Fibroblast of skin of abdomen (primary cell): ENCODE measurements around the gene PTGER4.
A peak's percentile ranks its signal among the peaks of the same experiment; 100 is the strongest.

Experiments
- DNase-seq: peaks from one replicate; pipeline ENCODE4 v3.0.0-alpha.2; 2013

PTGER4 gene

DNA sequence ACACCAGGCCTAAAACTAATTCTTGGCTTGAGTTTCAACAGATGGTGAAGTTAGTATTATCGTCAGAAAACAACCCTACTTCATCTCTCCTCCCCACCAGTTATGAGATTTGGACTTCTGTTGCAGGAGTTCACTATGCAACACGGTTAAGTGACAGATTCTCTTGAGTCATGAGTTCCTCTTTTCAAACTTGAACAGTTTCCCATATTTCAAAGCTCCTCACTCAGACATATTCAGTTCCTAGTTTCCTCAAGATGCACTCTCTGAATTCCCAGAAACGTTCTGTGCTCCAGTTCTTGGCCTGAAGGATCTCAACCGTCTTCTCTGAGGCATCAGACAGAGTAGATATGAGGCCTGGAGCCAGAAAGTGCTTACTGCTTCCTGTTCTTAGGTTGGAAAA, 7.3 kb upstream of the PTGER4 start:
- no peak for DNase-seq

DNA sequence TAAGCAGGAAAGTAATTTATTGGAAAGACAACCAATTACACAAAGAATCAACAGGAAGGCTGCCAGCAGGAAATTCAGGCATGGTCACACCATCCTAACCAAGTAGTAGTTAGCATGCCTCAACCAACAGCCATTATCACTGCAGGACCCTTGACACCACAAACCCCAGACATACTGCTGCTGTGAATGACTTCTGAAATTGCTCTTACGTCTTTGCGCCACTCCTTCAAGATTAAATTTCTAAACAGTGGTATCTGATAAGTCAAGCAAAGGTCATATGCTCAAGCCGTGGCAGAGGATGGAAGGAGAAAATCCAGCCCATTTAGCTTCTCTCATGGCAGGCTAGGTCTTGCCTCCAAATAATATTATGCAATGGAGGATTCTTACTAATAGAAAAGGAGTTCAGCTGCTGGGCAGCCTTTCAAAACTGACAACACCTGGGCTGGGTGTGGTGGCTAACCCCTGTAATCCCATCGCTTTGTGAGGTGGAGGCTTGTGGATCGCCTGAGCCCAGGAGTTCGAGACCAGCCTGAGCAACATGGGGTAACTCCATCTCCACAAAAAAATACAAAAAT, 5.0 kb upstream of the PTGER4 start:
- DNase-seq, result no peak

DNA sequence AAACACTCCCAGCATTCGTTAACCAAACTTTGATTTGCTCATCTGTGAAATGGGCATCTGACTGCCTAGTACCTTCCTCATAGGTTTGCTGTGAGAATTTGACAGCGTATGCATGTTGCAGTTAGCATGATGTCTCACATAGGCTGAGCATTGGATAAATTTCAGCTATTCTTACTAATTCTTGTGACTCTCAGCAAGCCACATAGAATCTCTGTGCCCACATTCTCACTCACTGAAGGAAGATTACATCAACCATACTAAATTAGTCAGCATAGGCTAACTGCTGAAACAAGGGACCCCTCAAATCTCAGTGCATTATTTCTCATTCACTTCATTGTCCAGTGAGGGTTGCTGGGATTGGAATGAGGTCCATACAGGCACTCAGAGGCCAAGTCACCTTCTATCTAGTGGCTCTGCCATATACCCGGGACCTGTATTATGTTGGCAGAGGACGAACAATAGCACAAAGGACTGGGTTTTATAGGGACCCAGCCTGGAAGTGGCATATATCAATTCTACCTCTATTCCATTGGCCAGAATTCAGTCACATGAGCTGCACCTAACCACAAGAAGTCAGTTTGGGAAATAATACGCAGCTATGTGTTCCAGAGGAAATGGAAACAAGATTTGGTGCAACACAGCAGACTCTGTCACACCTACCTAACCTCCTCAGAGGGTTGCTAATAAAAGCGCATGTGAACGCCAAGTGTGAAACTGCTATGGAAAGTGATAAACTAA, 4.2 kb upstream of the PTGER4 start:
- no peak for DNase-seq

DNA sequence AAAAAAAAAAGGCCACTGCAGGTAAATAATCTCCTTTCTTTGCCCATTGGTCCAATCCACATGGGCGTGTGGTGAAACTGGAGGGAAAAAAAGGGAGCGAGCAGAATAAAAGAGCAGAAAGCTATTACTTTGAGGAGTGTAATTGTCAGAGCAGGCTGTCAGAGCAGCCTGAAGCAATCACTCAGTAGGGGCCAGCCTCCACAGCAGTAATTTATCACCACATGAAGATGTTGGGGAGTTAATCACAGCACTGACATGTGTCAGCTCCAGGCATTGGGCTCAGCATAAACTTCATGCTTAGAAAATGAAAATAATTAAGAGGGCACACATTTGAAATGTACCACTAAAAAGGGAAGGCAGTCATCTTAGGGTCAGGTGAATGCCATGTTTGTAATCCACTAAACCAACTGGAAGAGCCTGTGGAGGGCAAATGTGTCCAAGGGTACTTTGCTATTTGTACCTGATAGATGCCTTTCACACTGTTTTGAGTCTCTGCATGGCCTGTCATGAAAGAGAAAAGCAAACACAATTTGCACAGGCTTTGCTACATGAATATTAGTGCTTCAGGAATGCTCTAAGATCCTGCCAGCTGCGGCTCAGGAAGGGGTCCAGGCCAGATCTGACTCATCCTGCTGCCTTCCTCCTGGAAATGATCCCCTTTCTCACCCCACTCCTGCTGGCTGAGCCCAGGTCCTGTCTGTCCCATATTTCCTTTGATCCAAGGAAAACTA, 2.9 kb upstream of the PTGER4 start:
- peak; percentile 80 for DNase-seq

DNA sequence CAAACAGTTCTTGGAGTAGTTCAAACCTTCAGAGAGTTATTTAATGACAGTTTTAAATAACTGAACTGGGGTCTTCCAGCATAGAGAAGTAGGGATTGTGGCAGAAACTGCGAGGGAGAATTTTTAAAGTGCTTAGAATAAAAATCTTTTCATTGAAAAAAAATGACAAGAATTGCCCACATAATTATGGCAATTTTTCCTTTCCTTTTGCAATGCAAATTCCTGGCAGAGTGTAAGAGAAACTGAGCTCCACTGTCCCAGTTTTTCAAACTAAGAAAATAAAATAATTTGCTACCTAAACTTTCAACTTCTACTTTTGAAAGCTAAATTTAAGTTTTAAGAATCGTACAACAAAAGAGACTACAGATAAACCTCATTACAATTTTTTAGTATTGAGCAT, 2.3 kb upstream of the PTGER4 start:
- no peak for DNase-seq

DNA sequence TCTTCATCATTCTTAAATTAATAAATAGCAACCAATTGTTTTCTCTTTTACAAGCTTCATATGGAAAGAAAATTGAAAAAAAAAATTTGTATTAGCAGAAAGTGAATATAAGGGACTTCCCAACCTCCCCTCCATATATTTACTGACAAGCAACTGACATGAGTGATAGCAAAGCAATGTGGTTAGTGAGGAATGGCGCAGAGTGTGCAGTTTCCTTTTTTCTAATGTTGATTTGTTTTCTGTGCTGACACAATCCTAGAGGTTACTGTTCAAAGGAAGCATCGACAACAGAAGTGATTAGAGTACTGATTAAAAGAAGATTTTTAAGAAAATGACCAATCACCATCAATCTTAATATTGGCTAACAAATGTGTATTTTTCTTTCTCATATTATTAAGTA, 1.7 kb upstream of the PTGER4 start:
- DNase-seq, result no peak

DNA sequence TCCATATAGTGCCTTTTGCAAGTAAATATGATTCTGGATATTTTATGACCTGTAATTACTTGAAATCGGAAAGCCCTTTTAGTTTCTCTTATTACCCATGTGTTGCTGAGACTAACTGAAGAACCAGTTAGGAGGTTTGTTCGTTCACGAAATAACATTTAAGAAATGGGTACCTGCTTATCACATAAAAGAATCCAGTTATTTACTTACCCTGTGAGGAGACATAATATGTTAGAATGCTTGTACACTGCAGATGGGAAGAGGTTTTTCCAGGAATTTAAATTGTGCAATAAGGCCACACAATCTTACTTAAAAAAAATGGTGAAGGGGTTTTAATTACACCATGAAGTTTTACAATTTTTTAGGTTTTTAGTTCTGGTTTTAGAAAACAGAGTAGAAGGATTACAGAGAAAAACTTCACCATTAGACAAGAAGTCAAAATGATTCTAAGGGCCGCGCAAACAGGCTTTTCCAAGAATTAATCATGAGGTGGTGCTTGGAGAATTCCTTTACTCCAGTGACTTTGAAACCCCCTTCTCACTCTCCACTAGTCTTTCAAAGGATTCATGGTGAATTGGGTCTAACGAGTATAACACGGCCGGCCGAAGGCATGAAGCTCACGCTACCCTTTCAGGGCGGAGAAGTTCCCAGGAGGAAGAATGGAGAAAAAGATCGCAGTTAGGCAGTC, 1.1 kb upstream of the PTGER4 start:
- no peak for DNase-seq

DNA sequence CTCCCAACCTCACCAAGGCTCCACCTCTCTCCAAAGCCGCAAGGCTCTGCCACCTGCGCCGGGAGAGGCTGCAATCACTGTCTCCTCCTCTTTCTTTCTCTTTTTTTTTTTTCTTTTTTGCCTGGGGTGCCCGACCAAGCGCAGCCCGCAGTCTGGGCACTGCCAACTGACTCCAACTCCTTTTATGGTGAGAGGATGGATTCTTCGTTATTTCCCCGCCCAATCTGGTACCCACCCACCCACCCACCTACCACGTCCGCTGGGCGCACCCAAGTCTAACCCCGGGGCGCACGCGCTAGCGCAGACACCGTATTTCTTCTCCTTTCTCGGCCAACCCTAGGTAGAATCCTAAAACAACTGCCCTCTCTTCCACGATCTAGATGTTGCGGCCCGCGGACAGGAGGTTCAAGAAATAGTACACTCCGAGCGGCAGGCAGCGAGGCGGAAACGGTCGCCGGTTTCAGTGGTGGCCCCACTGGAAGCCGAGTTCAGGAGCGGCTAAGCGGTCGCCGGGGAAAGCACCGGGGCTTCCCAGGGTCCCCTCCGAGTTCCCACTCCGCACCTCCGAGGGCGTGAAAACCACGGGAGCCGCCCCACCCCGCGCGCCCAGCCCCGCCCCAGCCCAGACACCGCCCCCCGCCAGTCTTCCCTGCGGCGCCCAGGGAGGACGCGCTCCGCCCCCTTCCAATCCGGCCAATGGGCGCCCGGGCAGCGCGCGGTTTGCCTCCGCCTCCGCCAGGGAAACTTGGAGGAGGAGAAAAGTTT, 385 bp upstream of the PTGER4 start:
- DNase-seq, result peak; percentile 83

DNA sequence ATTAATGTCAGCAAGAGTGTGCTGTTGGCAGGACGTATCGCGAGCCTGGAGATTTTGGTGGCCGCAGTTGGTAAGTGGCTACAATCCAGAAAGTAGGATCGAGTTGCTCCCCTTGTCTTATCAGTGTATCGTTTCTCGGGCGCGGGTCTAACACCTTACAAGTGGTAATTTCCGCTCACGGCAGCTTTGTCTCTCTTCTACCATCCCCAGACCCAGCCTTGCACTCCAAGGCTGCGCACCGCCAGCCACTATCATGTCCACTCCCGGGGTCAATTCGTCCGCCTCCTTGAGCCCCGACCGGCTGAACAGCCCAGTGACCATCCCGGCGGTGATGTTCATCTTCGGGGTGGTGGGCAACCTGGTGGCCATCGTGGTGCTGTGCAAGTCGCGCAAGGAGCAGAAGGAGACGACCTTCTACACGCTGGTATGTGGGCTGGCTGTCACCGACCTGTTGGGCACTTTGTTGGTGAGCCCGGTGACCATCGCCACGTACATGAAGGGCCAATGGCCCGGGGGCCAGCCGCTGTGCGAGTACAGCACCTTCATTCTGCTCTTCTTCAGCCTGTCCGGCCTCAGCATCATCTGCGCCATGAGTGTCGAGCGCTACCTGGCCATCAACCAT, 1.1 kb downstream of the PTGER4 start:
- no peak for DNase-seq

DNA sequence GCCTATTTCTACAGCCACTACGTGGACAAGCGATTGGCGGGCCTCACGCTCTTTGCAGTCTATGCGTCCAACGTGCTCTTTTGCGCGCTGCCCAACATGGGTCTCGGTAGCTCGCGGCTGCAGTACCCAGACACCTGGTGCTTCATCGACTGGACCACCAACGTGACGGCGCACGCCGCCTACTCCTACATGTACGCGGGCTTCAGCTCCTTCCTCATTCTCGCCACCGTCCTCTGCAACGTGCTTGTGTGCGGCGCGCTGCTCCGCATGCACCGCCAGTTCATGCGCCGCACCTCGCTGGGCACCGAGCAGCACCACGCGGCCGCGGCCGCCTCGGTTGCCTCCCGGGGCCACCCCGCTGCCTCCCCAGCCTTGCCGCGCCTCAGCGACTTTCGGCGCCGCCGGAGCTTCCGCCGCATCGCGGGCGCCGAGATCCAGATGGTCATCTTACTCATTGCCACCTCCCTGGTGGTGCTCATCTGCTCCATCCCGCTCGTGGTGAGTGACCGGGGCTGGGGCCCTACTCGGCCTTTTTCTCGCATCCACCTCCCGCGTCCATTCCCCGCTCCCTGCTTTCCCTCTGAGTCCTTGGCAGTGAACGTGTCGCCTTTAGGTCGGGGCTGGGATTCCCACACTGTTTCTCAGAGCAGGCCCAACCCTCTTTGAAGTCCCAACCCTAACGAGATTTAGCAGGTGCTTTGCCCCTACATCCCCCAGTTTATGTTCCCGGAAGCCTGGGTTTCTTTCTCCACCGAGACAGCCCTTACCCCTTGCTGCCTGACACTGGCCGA, 1.8 kb downstream of the PTGER4 start:
- DNase-seq, result no peak

DNA sequence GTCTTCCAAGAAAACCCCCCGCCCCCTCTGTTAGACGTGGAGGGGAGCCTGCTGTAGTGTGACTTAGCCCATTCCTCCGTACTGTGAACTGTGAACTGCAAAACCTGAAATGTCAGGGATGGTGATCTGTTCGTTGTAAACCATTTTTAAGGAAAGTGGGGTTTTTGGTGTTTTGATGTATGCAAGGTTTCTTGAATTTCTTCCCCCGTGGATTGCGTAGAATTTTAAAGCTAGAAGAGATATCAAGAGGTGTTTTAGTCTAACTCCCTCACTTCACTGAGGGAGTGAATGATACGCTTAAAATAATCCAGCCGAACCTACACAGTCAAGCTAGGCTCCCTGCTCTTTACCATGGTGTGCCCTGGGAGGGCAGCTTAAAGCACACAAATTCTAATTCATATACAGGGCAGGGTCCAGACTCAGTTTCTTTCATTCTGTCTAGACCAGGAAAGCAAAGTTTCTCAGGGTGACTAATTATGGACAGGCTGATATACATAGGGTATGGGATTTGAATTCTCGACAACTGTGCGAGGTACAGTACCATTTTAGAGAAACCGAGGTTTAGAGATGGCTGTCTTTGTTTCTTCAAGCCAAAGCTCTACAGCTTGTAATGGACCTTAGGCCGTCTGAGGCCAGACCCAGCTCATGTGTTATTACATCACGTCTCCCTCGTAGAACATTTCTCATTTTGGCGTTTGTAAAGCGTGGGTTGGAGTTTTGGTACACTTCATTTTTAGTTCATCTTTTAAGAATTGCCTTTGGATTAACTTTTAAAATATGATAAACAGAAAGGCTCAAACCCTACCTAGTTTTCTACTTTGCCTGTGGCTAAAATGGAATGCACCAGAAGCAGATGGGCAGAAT, 2.7 kb downstream of the PTGER4 start:
- no peak for DNase-seq

DNA sequence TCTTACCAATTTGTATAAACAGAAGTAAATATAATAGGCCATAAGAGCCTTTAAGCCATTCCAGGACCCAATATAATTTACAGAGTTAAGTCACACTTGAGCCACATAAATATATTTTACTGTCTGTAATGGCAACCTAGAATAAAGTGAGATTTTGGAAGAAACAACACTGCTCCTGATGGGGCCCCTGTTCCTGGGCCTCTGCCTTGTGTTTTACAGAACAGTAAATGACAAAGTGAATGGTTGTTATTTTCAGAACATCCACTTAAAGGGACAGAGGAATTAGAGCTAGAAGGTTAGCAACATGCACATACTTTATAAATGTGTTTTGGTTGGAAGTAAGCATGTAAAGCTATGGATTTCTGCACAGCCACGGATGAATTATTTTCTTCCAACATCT, 3.6 kb downstream of the PTGER4 start:
- DNase-seq, result no peak

DNA sequence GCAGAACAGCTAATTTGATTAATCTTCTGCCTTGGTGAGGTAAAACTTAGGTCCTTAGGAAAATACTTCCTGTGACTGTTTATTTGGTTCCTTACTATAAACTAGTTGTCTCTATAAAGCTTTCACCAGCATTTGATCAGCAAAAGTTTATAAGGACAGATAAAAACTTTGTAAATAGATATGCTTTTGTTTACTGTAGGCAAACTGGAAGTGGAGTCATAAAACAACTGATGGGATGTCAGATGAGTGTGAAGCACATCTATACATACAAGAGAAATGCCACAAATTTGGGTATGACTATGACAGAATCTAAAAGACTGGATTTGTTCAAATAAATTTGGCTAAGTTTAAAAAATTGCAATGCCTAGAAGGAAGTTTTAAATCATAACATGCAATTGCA, 5.5 kb downstream of the PTGER4 start:
- no peak for DNase-seq

DNA sequence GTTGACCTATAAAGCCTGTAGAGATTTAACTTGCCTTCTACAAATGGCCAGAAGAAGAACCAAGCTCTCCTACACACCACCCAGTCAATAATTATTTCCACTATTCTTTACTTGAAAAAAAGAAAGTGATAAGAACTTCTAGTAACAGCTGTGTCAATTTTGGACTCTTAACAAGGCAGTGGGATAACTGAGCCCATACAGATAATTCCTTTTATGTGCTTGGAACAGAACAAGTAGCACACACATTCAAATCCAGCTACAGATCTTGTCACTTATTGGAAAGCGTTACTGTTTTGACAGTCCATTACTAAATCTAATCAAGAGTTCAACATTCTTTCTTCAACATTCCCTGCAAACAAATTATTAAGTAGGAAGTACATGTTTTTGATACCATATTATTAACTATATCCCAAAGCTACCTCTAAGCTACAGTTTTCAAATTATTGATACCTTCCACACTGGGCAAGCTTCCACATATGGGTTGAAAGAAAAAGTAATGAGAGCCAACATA, 6.3 kb downstream of the PTGER4 start:
- no peak for DNase-seq

DNA sequence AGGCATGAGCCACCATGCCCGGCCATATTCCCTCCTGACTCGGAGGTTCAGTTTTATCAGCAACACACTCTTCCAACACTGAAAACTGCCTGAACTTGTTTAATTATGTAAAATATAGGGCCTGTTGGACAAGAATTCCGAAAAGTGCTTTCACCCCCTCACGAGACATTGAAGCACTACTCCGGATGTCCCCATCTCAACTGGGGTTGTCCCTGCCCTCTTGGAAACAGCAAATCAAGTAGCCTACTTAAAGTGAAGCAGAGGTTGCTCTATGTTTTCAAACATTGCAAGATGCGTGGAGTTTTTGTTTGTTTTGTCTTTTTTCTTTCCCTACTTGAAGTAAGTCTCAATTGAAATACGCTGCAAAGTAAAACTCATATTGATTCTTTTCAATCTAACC, 7.6 kb downstream of the PTGER4 start:
- DNase-seq, result no peak

DNA sequence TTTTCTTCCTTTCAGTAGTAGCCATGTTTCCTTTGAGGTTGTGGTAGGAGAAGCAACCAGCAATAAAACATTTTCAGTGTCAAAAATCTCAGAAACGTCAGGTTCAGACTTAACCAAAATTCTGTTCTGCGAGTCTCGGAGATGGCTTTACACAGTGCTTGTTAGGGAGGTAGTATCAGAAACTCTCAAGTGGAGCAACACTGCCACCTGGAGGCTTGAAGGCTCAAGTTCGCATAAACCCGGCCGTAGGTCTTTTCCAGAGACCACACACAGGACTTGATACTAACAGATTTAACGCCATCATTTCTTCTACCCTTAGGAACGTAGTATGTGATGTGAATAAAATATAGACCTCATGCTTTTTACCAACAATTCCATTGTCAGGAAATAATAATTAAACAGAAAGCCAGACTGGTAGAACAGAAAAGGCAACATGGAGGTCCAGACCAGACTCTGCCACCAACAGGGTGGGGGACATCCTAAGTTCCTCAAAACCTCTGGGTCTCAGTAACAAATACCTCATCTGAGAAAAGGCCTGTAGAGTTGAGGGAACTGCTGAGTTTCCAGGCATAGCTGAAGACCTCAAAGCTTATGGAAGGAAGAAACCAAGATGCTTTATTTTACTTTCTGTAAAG, 8.5 kb downstream of the PTGER4 start:
- peak; percentile 84 for DNase-seq

DNA sequence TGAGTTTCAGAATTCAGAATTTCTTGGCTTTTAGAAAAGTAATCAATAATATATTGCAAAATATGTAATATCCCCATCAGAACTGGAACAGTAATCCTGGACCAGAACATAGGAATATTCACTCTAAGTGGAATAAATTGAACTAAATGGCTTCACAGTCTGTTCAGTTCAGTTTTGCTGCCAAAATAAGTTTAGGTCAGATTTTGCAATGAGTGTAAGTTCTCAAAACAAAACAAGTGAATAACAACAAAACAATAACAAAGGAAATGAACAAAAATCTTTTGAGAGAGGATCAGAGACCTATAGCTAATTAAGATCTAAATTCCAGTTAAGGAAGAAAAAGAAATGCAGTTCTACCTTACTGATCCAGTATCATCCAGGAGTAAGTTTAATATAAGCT, 9.3 kb downstream of the PTGER4 start:
- no peak for DNase-seq

DNA sequence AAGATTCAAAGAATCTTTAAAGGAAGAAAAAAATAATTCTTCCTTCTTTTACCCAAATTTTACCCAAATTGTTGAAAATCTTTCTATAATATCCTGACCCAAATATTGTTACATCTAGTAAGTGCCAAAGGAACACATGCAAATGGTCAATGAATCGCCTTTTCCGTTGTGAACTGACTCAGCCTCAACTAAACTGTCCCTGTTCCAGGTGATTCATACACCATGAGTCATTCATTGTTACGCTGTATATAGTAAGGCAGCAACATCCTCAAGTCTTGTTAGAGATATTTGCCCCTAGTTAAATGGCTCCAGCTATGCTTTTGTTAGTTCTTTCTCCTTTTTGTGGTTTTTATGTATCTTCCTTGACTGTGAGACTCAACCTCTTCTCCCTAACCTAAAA, 9.7 kb downstream of the PTGER4 start:
- DNase-seq, result peak; percentile 93

DNA sequence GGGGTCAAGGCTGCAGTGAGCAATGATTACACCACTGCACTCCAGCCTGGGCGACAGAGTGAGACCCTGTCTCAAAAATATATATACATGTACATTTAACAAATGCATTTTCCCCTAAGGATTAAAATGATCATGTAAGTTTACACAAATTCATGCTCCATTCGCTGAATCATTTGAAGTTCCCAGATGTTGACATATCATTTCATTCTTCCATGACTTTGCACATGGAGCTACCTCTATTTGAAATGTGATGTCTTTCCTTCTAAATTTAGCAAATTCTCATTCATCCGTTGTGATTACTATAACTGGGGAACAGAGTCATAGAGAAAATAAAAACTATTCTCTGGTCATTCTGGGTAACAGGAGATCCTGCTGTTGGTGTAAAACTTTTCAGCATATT, 10.6 kb downstream of the PTGER4 start:
- DNase-seq, result no peak

DNA sequence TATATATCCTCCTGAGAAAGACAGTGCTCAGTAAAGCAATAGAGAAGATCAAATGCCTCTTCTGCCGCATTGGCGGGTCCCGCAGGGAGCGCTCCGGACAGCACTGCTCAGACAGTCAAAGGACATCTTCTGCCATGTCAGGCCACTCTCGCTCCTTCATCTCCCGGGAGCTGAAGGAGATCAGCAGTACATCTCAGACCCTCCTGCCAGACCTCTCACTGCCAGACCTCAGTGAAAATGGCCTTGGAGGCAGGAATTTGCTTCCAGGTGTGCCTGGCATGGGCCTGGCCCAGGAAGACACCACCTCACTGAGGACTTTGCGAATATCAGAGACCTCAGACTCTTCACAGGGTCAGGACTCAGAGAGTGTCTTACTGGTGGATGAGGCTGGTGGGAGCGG, 12.2 kb downstream of the PTGER4 start:
- no peak for DNase-seq
